NCI-H2196 treated with DMSO at 0.1 percent for 48 hours (cell line): ENCODE data around the gene SLC22A6.

Source experiments
- DNase-seq: peaks from one replicate; lab custom pipeline; 2025; ENCODE audit not compliant: unreplicated experiment; lab: John Stamatoyannopoulos, UW

Gene SLC22A6

GRCh38 chr11:62931499-62932278 is 53.1 kb downstream of the SLC22A6 start:
- DNase-seq = no peak

GRCh38 chr11:62930666-62931065 is 54.1 kb downstream of the SLC22A6 start:
- DNase-seq = no peak

DNA sequence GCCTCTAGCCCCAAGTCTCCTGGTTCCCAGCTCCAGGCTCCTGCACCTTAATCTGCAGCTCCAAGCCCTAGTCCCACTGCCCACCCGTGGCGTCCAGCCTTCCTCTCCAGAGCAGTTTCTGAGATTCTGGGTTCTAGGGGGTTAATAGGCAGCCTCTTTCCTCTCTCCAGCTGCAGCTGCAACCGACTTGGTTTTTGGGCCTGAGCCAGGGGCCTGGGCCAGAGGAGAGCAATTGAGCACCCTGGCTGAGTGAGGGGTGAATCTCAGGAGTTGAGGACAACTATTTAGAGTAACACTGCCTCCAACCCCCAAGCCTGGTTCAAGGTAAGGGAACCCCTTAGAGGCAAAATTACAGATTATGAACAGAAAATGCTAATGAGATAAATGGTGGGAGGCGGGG is 54.6 kb downstream of the SLC22A6 start:
- no peak for DNase-seq

GRCh38 chr11:62928011-62928410 is 56.8 kb downstream of the SLC22A6 start:
- no peak for DNase-seq

- no peak for DNase-seq
Measured at GRCh38 chr11:62926680-62927455, 57.9 kb downstream of the SLC22A6 start.
